Gastroesophageal sphincter (tissue), 3 donors: Measurements from ENCODE around the gene VSX2.
"Not testable (repeated sequence)": the region's sequence is repeated elsewhere in the genome, so short reads cannot be mapped to it uniquely, and the experiment has no call there.

Source experiments
- POLR2A ChIP-seq, 2 donors: fragments of 450-650 bp; IDR thresholded peaks; one replicate each; pipeline ENCODE4 v1.6.1; 2017; ENCODE audit warnings: antibody characterized with exemption in 2 of 2, mild to moderate bottlenecking in 2 of 2, moderate library complexity in 1 of 2
- POLR2AphosphoS5 ChIP-seq: sonication (generic); formaldehyde crosslinking; IDR thresholded peaks from one replicate; pipeline ENCODE4 v1.6.1; 2017; ENCODE audit warnings: antibody characterized with exemption
- TF ChIP-seq, protein P1 (sequence below), 4 experiments: fragments of 200-600 bp in 2 of 4; fragments of 450-650 bp in 2 of 4; sonication (generic) in 1 of 4; IDR thresholded peaks; one replicate each; pipeline ENCODE4 v1.5.1; 2017 to 2019; ENCODE audit warnings: antibody characterized with exemption in 4 of 4, mild to moderate bottlenecking in 2 of 4, moderate library complexity in 2 of 4

DNA sequence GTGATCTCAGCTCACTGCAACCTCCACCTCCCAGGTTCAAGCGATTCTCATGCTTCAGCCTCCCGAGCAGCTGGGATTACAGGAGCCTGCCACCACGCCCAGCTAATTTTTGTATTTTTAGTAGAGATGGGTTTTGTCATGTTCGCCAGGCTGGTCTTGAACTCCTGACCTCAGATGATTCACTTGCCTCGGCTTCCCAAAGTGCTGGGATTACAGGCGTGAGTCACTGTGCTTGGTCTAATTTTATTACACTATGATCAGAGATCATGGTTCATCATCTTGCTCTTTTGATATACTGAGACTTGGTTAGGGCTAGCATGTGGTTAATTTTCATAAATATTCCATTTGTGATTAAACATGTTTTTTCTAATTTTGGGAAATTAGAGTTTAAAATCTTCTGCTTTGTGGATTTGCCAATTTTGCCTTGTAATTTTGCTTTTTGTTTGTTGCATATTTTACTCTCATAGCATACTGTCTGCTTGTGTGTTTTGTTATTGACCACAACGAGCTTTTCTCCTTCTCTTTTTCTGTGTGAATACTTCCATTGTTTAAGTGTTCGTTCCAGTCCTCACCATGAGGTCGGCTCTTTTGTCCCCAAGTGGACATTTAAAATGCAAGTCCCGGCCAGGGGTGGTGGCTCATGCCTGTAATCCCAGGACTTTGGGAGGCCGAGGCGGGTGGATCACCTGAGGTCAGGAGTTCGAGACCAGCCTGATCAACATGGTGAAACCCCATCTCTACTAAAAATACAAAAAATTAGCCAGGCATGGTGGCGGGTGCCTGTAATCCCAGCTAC, 31.3 kb downstream of the VSX2 start:
- TF ChIP-seq POLR2AphosphoS5; POLR2A (IDR thresholded peaks at IDR 0.05): not testable (repeated sequence)
- TF ChIP-seq, protein P1, sequence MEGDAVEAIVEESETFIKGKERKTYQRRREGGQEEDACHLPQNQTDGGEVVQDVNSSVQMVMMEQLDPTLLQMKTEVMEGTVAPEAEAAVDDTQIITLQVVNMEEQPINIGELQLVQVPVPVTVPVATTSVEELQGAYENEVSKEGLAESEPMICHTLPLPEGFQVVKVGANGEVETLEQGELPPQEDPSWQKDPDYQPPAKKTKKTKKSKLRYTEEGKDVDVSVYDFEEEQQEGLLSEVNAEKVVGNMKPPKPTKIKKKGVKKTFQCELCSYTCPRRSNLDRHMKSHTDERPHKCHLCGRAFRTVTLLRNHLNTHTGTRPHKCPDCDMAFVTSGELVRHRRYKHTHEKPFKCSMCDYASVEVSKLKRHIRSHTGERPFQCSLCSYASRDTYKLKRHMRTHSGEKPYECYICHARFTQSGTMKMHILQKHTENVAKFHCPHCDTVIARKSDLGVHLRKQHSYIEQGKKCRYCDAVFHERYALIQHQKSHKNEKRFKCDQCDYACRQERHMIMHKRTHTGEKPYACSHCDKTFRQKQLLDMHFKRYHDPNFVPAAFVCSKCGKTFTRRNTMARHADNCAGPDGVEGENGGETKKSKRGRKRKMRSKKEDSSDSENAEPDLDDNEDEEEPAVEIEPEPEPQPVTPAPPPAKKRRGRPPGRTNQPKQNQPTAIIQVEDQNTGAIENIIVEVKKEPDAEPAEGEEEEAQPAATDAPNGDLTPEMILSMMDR (IDR thresholded peaks at IDR 0.05) = not testable (repeated sequence)
